A549 (cell line): ENCODE results near the gene HNRNPA1.

ENCODE experiments used
- CHD2 ChIP-seq: fragments of 150-350 bp; IDR thresholded peaks from 2 replicates; pipeline ENCODE4 v1.6.1; 2014; ENCODE audit warnings: low read length; ENCODE audit not compliant: partially characterized antibody
- EP300 ChIP-seq, 2 experiments: fragments of >200 bp; sonication (Bioruptor Twin); formaldehyde crosslinking; IDR thresholded peaks; 2 replicates in 1 of 2; 3 replicates in 1 of 2; pipeline ENCODE4 v1.6.1; 2016 to 2017
- HOXA7 ChIP-seq: fragments of 250-450 bp; sonication (Bioruptor Pico); IDR thresholded peaks from 2 replicates; pipeline ENCODE4 v1.5.0; 2020; ENCODE audit warnings: mild to moderate bottlenecking, moderate library complexity
- JUN ChIP-seq, 2 experiments: fragments of >200 bp; sonication (Bioruptor Twin); formaldehyde crosslinking; IDR thresholded peaks; 2 replicates in 1 of 2; 3 replicates in 1 of 2; pipeline ENCODE4 v1.6.1; 2016 to 2017
- JUNB ChIP-seq: fragments of >200 bp; sonication (Bioruptor Twin); formaldehyde crosslinking; IDR thresholded peaks from 2 replicates; pipeline ENCODE4 v1.6.1; 2016
- PHF8 ChIP-seq: fragments of 200-600 bp; sonication (generic); IDR thresholded peaks from 2 replicates; pipeline ENCODE4 v1.6.1; 2016; ENCODE audit warnings: low read depth, mild to moderate bottlenecking, antibody characterized with exemption, moderate library complexity, borderline replicate concordance
- POLR2A ChIP-seq: IDR thresholded peaks from 2 replicates; pipeline ENCODE4 v1.6.1; 2012; ENCODE audit warnings: mild to moderate bottlenecking, low read length
- SMC3 ChIP-seq: fragments of >200 bp; sonication (Bioruptor Twin); formaldehyde crosslinking; IDR thresholded peaks from 3 replicates; pipeline ENCODE4 v1.6.1; 2018; ENCODE audit warnings: inconsistent platforms
- TF ChIP-seq, protein P1 (sequence below): fragments of 450-650 bp; IDR thresholded peaks from 2 replicates; pipeline ENCODE4 v1.6.1; 2014; ENCODE audit warnings: antibody characterized with exemption
- TF ChIP-seq, protein P2 (sequence below): fragments of >200 bp; sonication (Bioruptor Twin); formaldehyde crosslinking; IDR thresholded peaks from 3 replicates; pipeline ENCODE4 v1.5.1; 2016
- TF ChIP-seq, protein P3 (sequence below): IDR thresholded peaks from 2 replicates; pipeline ENCODE4 v1.6.1; 2012

DNA sequence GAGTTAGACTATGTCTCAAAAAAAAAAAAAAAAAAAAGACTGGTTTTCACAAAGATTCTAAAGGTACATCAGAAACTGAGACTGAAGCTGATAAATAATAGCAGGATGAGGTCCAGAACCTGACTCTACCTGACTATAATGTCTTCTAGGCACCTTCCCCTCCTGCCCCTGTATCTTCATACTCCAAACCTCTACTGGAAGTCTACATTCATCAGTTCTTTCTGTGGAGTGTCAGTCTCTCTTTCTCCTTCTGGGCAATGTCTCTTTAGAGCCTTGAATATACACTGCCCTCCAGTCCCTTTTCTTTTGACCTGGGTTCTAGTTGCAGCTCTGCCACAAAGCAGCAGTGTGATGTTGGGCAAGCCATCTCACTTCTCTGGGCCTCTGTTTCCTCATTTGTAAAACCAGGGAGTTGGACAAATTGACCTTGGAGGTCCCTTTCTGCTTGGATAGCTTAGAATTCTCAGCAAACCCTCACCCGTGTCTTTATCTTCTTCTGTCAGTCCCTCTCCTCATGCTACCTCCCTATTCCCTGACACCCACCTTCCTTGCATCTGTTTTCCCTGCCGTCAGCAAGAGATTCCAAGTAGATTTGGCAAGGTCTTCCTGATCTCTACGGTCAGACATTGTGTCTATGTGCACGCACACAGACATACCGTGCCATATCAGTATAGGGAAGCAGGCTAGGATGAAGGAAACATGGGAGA is 16.0 kb downstream of the HNRNPA1 start:
- TF ChIP-seq EP300 (IDR thresholded peaks at IDR 0.05): no peak
- no peak for TF ChIP-seq POLR2A
- TF ChIP-seq, protein P1, sequence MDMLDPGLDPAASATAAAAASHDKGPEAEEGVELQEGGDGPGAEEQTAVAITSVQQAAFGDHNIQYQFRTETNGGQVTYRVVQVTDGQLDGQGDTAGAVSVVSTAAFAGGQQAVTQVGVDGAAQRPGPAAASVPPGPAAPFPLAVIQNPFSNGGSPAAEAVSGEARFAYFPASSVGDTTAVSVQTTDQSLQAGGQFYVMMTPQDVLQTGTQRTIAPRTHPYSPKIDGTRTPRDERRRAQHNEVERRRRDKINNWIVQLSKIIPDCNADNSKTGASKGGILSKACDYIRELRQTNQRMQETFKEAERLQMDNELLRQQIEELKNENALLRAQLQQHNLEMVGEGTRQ: no peak
- no peak for TF ChIP-seq SMC3
- TF ChIP-seq JUN (IDR thresholded peaks at IDR 0.05): no peak
- TF ChIP-seq, protein P2, sequence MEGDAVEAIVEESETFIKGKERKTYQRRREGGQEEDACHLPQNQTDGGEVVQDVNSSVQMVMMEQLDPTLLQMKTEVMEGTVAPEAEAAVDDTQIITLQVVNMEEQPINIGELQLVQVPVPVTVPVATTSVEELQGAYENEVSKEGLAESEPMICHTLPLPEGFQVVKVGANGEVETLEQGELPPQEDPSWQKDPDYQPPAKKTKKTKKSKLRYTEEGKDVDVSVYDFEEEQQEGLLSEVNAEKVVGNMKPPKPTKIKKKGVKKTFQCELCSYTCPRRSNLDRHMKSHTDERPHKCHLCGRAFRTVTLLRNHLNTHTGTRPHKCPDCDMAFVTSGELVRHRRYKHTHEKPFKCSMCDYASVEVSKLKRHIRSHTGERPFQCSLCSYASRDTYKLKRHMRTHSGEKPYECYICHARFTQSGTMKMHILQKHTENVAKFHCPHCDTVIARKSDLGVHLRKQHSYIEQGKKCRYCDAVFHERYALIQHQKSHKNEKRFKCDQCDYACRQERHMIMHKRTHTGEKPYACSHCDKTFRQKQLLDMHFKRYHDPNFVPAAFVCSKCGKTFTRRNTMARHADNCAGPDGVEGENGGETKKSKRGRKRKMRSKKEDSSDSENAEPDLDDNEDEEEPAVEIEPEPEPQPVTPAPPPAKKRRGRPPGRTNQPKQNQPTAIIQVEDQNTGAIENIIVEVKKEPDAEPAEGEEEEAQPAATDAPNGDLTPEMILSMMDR: no peak
- TF ChIP-seq JUNB: no peak
- TF ChIP-seq, protein P3, sequence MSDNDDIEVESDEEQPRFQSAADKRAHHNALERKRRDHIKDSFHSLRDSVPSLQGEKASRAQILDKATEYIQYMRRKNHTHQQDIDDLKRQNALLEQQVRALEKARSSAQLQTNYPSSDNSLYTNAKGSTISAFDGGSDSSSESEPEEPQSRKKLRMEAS: no peak
- TF ChIP-seq HOXA7 (CRISPR knock-in tag): no peak
- no peak for TF ChIP-seq PHF8
- no peak for TF ChIP-seq CHD2
